PFSK-1 (cell line): ENCODE data around the gene ALOX5AP.

ENCODE experiments used
- POLR2AphosphoS5 ChIP-seq: IDR thresholded peaks from 2 replicates; pipeline ENCODE4 v1.6.1; 2012; ENCODE audit warnings: low read depth, mild to moderate bottlenecking, control low read depth, low read length, moderate library complexity
- TAF1 ChIP-seq: IDR thresholded peaks from 2 replicates; pipeline ENCODE4 v1.6.1; 2012; ENCODE audit warnings: low read length, control low read depth, borderline replicate concordance; ENCODE audit not compliant: insufficient read depth
- TF ChIP-seq, protein P1 (sequence below), 2 experiments: IDR thresholded peaks; 2 replicates each; pipeline versions ENCODE4 v1.6.1 to v1.8.0; 2011 to 2012; ENCODE audit warnings: low read depth in 2 of 2, low read length in 2 of 2, control low read depth in 1 of 2, inconsistent platforms in 1 of 2, mild to moderate bottlenecking in 1 of 2, moderate library complexity in 1 of 2; ENCODE audit not compliant: insufficient read depth in 1 of 2

DNA sequence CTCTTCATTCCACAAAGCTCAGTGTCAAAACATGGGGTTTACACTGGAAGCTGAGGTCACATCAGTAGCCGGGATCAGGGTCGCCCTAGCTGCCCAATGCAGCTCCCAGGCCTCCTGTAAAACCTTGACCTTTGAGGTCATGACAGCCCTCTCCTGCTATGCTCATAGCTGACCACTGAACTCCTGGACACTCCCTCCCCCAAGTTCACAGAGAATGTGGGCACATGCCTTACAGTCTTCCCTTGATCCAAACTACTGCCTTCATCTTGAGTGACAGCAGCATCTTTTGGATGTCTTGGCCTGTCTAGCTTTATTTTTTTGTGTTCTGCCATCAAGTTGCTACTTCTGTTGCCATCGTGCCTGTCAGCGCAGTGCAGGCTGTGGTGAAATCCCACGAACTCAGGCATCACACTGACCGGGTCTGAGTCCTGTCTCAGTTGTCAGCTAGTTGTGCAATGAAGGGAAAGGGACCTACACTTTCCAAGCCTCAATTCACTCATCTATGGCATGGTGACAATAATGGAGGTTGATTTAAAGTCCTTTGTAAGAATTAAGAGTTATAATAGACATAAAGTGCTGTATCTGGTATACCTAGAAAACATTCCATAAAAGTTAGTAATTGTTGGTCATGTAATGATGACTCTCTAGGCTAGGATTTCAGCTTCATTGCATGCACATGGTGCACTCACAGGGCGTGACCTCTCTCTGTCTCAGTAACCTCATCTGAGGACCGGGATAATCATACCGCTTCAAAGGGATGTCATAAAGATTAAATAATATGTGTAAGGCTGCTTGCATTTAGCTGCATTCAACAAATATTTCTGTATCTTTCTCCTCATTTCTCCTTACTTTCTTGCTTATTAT lies 16.4 kb upstream of the ALOX5AP start:
- TF ChIP-seq POLR2AphosphoS5 (no peak), TAF1 (no peak)
- TF ChIP-seq, protein P1, sequence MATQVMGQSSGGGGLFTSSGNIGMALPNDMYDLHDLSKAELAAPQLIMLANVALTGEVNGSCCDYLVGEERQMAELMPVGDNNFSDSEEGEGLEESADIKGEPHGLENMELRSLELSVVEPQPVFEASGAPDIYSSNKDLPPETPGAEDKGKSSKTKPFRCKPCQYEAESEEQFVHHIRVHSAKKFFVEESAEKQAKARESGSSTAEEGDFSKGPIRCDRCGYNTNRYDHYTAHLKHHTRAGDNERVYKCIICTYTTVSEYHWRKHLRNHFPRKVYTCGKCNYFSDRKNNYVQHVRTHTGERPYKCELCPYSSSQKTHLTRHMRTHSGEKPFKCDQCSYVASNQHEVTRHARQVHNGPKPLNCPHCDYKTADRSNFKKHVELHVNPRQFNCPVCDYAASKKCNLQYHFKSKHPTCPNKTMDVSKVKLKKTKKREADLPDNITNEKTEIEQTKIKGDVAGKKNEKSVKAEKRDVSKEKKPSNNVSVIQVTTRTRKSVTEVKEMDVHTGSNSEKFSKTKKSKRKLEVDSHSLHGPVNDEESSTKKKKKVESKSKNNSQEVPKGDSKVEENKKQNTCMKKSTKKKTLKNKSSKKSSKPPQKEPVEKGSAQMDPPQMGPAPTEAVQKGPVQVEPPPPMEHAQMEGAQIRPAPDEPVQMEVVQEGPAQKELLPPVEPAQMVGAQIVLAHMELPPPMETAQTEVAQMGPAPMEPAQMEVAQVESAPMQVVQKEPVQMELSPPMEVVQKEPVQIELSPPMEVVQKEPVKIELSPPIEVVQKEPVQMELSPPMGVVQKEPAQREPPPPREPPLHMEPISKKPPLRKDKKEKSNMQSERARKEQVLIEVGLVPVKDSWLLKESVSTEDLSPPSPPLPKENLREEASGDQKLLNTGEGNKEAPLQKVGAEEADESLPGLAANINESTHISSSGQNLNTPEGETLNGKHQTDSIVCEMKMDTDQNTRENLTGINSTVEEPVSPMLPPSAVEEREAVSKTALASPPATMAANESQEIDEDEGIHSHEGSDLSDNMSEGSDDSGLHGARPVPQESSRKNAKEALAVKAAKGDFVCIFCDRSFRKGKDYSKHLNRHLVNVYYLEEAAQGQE (IDR thresholded peaks at IDR 0.05; ENCODE audit: insufficient read depth in 1 of 2, low read depth in 2 of 2, low read length in 2 of 2) = no peak
